Measurements from ENCODE around the gene GNPTAB.

- TF ChIP-seq CTCF (IDR thresholded peaks at IDR 0.05) (no peak), POLR2A (IDR thresholded peaks at IDR 0.05) (no peak)
Measured at GRCh38 chr12:101769865-101770264, 60.9 kb downstream of the GNPTAB start.
